HepG2 (cell line): Measurements from ENCODE around the gene ITGAE. TPM values are rescaled to one million over a fixed set of nuclear protein-coding genes. Genes with fewer than 3 reads are reported as not detected.
A peak's percentile ranks its signal among the peaks of the same experiment; 100 is the strongest.

Experiments used
- ATAC-seq: fragments of 200-7000 bp; cut with Tn5 transposase; 3 replicates; pipeline ENCODE4 v1.9.1; 2020; ENCODE audit warnings: mild to moderate bottlenecking, moderate library complexity
- BruUV-seq: library from RNA; stranded (reverse); fragments of 400-500 nt; replicated peaks from 2 replicates; lab custom pipeline; 2021; lab: Mats Ljungman, UMichigan
- CTCF ChIA-PET: fragments of 300-600 bp; formaldehyde crosslinking; extraction: SDS; loops from one replicate; lab custom pipeline; 2021; ENCODE audit warnings: low total read pairs, inconsistent platforms, low intra/inter-chr PET ratio; lab: Yijun Ruan, JAX
- POLR2A ChIA-PET: fragments of 350-600 bp; sonication (Branson Sonifier 250); formaldehyde crosslinking; loops from one replicate; lab custom pipeline; 2020; ENCODE audit warnings: antibody characterized with exemption, inconsistent platforms; lab: Yijun Ruan, JAX
- DNase-seq: peaks from one replicate; pipeline ENCODE4 v3.0.0-alpha.2; 2015; ENCODE audit warnings: low spot score
- FAIRE-seq: peaks from 3 replicates; lab custom pipeline; 2011; peaks lifted over from hg19 to GRCh38; lab: Jason Lieb, UNC
- H2AFZ ChIP-seq: one replicate; pipeline ENCODE4 v1.6.1; 2011; ENCODE audit warnings: low read length, inconsistent platforms
- H3K27ac ChIP-seq: fragments of 300-600 bp; 3 replicates; pipeline ENCODE4 v1.8.0; 2011; ENCODE audit warnings: mixed run types, mild to moderate bottlenecking, mixed read lengths, low read length, inconsistent platforms; ENCODE audit not compliant: insufficient read depth; ENCODE audit errors: extremely low read length
- H3K27me3 ChIP-seq, 2 experiments: fragments of 200-600 bp in 1 of 2; 2 replicates in 1 of 2; 3 replicates in 1 of 2; pipeline versions ENCODE4 v1.6.0 to v1.8.0; 2011; ENCODE audit warnings: low read length in 2 of 2, mild to moderate bottlenecking in 2 of 2, moderate library complexity in 2 of 2, inconsistent platforms in 1 of 2; ENCODE audit not compliant: insufficient read depth in 2 of 2, control insufficient read depth in 1 of 2
- H3K36me3 ChIP-seq, 2 experiments: fragments of 200-600 bp in 1 of 2; replicated peaks in 1 of 2; 2 replicates in 1 of 2; 3 replicates in 1 of 2; pipeline versions ENCODE4 v1.5.1 to v1.8.0; 2011; ENCODE audit warnings: low read length in 2 of 2, inconsistent platforms in 1 of 2; ENCODE audit not compliant: insufficient read depth in 2 of 2, control insufficient read depth in 1 of 2
- H3K4me1 ChIP-seq: 2 replicates; pipeline ENCODE4 v1.5.1; 2012; ENCODE audit warnings: low read length, inconsistent platforms; ENCODE audit not compliant: insufficient read depth
- H3K4me2 ChIP-seq: 2 replicates; pipeline ENCODE4 v1.6.0; 2011; ENCODE audit warnings: low read depth, low read length, inconsistent platforms
- H3K4me3 ChIP-seq, 3 experiments: fragments of 200-600 bp in 1 of 3; sonication (generic), shearing (Covaris generic) in 1 of 3; replicated peaks in 1 of 3; 2 replicates each; pipeline ENCODE4 v1.5.1; 2011 to 2016; ENCODE audit warnings: low read length in 3 of 3, inconsistent platforms in 2 of 3, low read depth in 2 of 3, mild to moderate bottlenecking in 2 of 3, control low read depth in 1 of 3, mixed read lengths in 1 of 3; ENCODE audit not compliant: insufficient read depth in 1 of 3
- H3K79me2 ChIP-seq: one replicate; pipeline ENCODE4 v1.6.1; 2011; ENCODE audit warnings: low read length, inconsistent platforms; ENCODE audit not compliant: insufficient read depth
- H3K9ac ChIP-seq: 2 replicates; pipeline ENCODE4 v1.6.0; 2011; ENCODE audit warnings: mild to moderate bottlenecking, low read depth, low read length, inconsistent platforms; ENCODE audit not compliant: insufficient read depth
- H3K9me3 ChIP-seq: 2 replicates; pipeline ENCODE4 v1.5.1; 2012; ENCODE audit warnings: mild to moderate bottlenecking, low read length
- H4K20me1 ChIP-seq: 2 replicates; pipeline ENCODE4 v1.6.0; 2011; ENCODE audit warnings: inconsistent platforms, mild to moderate bottlenecking, low read length, moderate library complexity; ENCODE audit not compliant: insufficient read depth
- FOXP1 ChIP-seq, 2 experiments: fragments of 450-650 bp in 1 of 2; IDR thresholded peaks; 2 replicates each; pipeline ENCODE4 v1.6.1; 2017 to 2018; ENCODE audit warnings: antibody characterized with exemption in 1 of 2
- HNRNPK ChIP-seq: fragments of 200-400 bp; formaldehyde crosslinking; IDR thresholded peaks from 2 replicates; pipeline ENCODE4 v1.6.1; 2018; ENCODE audit warnings: low read length, low read depth, moderate library complexity, mild to moderate bottlenecking; ENCODE audit not compliant: poor library complexity, severe bottlenecking
- IRF2 ChIP-seq: IDR thresholded peaks from 2 replicates; pipeline ENCODE4 v1.6.1; 2018; ENCODE audit warnings: missing genetic modification reagents, missing compliant biosample characterization
- MEF2D ChIP-seq: sonication (generic); formaldehyde crosslinking; IDR thresholded peaks from 2 replicates; pipeline ENCODE4 v1.5.1; 2020; ENCODE audit warnings: mild to moderate bottlenecking, missing genetic modification reagents
- PCBP1 ChIP-seq: fragments of 200-400 bp; formaldehyde crosslinking; IDR thresholded peaks from 2 replicates; pipeline ENCODE4 v1.6.1; 2017; ENCODE audit warnings: mild to moderate bottlenecking, low read depth, low read length, borderline replicate concordance
- PCBP2 ChIP-seq: fragments of 200-400 bp; formaldehyde crosslinking; optimal IDR thresholded peaks from 2 replicates; pipeline ENCODE3; 2018; ENCODE audit warnings: low read length, low read depth; ENCODE audit not compliant: poor library complexity, severe bottlenecking
- SAP130 ChIP-seq: IDR thresholded peaks from 2 replicates; pipeline ENCODE4 v1.6.1; 2016; ENCODE audit warnings: low read depth
- SMC3 ChIP-seq: IDR thresholded peaks from 2 replicates; pipeline ENCODE4 v1.6.1; 2011; ENCODE audit warnings: low read length, improper control_type of control experiment
- SMYD3 ChIP-seq: sonication (generic); formaldehyde crosslinking; IDR thresholded peaks from 2 replicates; pipeline ENCODE4 v1.8.1; 2023; ENCODE audit warnings: mild to moderate bottlenecking, missing genetic modification reagents
- STAG1 ChIP-seq: sonication (generic); formaldehyde crosslinking; IDR thresholded peaks from 2 replicates; pipeline ENCODE4 v1.4.0; 2020; ENCODE audit warnings: missing genetic modification reagents
- TGIF2 ChIP-seq: IDR thresholded peaks from 2 replicates; pipeline ENCODE4 v1.6.1; 2016; ENCODE audit warnings: control low read depth, missing compliant biosample characterization
- THAP11 ChIP-seq: IDR thresholded peaks from 2 replicates; pipeline ENCODE4 v1.6.1; 2016; ENCODE audit warnings: missing biosample characterization, missing genetic modification reagents
- ZNF230 ChIP-seq: sonication (generic); formaldehyde crosslinking; IDR thresholded peaks from 2 replicates; pipeline ENCODE4 v1.4.0; 2020; ENCODE audit warnings: mild to moderate bottlenecking, missing genetic modification reagents
- ZNF260 ChIP-seq: sonication (generic); formaldehyde crosslinking; IDR thresholded peaks from 2 replicates; pipeline ENCODE4 v1.4.0; 2020; ENCODE audit warnings: missing genetic modification reagents, low read depth, mild to moderate bottlenecking, borderline replicate concordance
- ZNF614 ChIP-seq: IDR thresholded peaks from 2 replicates; pipeline ENCODE4 v1.6.1; 2018; ENCODE audit warnings: missing biosample characterization, missing genetic modification reagents, inconsistent platforms, borderline replicate concordance
- WGBS: methylation state at CpG from one replicate; pipeline ENCODE4 v1.1.6; 2017; ENCODE audit warnings: low lambda C conversion rate; 5-methylcytosine and 5-hydroxymethylcytosine counted together
- in situ Hi-C: cut with HindIII; loops from 2 replicates; pipeline ENCODE4 v1.10.0; 2017; ENCODE audit warnings: low pct_unique_long_range_greater_than_20kb; ENCODE audit not compliant: extremely low pct_ligation_motif_present
- intact Hi-C: fragments of 100-400 bp; cut with micrococcal nuclease; formaldehyde crosslinking; loops from one replicate; pipeline ENCODE4 v1.10.0; 2022; ENCODE audit not compliant: unreplicated experiment
- polyA plus RNA-seq, 8 experiments: library from polyadenylated mRNA; depleted of rRNA in 3 of 8; stranded (reverse) in 7 of 8; unstranded in 1 of 8; fragments of >200 nt; fragmentation: Illumina TruSeq in 4 of 8; extraction: Trizol in 4 of 8; gene quantifications; 2 replicates each; pipeline versions ENCODE4 v1.2.1 to v1.2.3, GENCODE V29; 2011 to 2016; ENCODE audit warnings: low read depth in 4 of 8, missing spikeins in 1 of 8, mixed read lengths in 1 of 8; ENCODE audit not compliant: insufficient read depth in 1 of 8
- total RNA-seq, 5 experiments: library from RNA; depleted of rRNA; stranded (reverse); fragments of >200 nt; fragmentation: Illumina TruSeq; extraction: Trizol; gene quantifications; 2 replicates each; pipeline ENCODE4 v1.2.3, GENCODE V29; 2016; ENCODE audit warnings: low read depth in 1 of 5
- TF ChIP-seq, protein P1 (sequence below): sonication (generic); formaldehyde crosslinking; IDR thresholded peaks from 2 replicates; pipeline ENCODE4 v1.5.0; 2020; ENCODE audit warnings: mild to moderate bottlenecking, missing genetic modification reagents, moderate library complexity
- TF ChIP-seq, protein P2 (sequence below): sonication (generic); formaldehyde crosslinking; IDR thresholded peaks from 2 replicates; pipeline ENCODE4 v1.4.0; 2020; ENCODE audit warnings: mild to moderate bottlenecking, missing genetic modification reagents
- TF ChIP-seq, protein P3 (sequence below): sonication (generic); formaldehyde crosslinking; IDR thresholded peaks from 2 replicates; pipeline ENCODE4 v1.5.0; 2020; ENCODE audit warnings: missing genetic modification reagents, mild to moderate bottlenecking, borderline replicate concordance

Gene ITGAE
- total and polyA plus RNA-seq, 2 of the 13 experiments (the other 11 are each of a cell fraction or from before 2014, with no cell fraction given), result 42.3 to 49.0 TPM

DNA sequence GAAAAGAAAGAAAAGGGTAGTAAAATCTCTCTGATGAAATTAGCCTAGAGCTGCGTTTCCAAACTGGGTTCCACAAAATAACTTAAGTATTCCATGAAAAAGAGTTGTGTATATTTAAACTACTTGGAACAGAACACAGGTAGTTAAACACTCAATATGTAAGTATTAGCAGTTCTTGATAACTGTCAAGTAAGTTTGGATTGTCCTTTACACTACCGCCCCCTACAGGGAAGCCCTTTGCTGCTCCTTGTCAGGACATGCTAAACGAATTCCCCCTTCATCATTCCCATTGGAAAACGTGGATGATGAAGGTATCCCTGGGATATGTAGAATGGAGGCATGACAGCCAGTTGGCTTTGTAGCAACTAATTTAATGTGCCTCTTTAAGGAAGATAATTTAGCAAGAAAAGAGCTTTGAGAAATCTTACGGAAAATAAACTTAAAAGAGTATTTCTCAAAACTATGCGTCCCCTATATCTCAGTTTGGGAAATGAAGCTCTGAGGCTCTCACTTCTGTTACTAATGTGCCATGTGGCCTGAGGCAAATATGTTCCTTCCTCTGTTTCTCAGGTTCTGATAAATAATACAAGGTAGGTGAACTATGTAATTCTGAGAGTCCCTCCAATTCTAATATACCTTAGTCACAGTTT, 26.3 kb upstream of the ITGAE start:
- in situ Hi-C loops (no loop called here), intact Hi-C loops (loop anchor here (1.0 to 5.0 kb wide), 3 partner anchors 62 to 145 kb away; no protein-coding TSS in a partner anchor)
- Histone ChIP-seq H3K4me1 (no peaks in the 10 kb centered on the region; the same call in 1 of the 2 replicates), H3K9ac (no peak overlapping the region), H3K36me3 (peaks cover 14 to 49% of the 10 kb centered on the region in 2 experiments), H3K4me3 (no peak overlapping the region), H3K79me2 (no peaks in the 10 kb centered on the region), H3K9me3 (no peaks in the 10 kb centered on the region), H3K4me2 (no peak overlapping the region), H3K27me3 (no peaks in the 10 kb centered on the region; a peak in 1 of 5 replicates), H3K27ac (no peak overlapping the region), H4K20me1 (no peaks in the 10 kb centered on the region), H2AFZ (no peak overlapping the region)
- 64% methylated on average over 6 of the region's 6 CpGs for WGBS
- CTCF ChIA-PET, result interaction anchor here (1.0 to 2.6 kb wide), 6 partner anchors 62 to 144 kb away, joined by 3 to 46 read pairs (median 8); partner anchors contain the start of gene HASPIN
- peak; percentile 85 for FAIRE-seq
- POLR2A ChIA-PET, result interaction anchor here (1.1 kb wide), 1 partner anchor 90 kb away, joined by 4 read pairs; no protein-coding TSS in a partner anchor
- peak; percentile 61 for ATAC-seq
- peak; percentile 79 for DNase-seq
- no TSS peak for BruUV-seq
- peak; percentile 99 for TF ChIP-seq HNRNPK
- TF ChIP-seq, protein P1, sequence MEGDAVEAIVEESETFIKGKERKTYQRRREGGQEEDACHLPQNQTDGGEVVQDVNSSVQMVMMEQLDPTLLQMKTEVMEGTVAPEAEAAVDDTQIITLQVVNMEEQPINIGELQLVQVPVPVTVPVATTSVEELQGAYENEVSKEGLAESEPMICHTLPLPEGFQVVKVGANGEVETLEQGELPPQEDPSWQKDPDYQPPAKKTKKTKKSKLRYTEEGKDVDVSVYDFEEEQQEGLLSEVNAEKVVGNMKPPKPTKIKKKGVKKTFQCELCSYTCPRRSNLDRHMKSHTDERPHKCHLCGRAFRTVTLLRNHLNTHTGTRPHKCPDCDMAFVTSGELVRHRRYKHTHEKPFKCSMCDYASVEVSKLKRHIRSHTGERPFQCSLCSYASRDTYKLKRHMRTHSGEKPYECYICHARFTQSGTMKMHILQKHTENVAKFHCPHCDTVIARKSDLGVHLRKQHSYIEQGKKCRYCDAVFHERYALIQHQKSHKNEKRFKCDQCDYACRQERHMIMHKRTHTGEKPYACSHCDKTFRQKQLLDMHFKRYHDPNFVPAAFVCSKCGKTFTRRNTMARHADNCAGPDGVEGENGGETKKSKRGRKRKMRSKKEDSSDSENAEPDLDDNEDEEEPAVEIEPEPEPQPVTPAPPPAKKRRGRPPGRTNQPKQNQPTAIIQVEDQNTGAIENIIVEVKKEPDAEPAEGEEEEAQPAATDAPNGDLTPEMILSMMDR (CRISPR knock-in tag), result peak; percentile 87
- TF ChIP-seq, protein P2, sequence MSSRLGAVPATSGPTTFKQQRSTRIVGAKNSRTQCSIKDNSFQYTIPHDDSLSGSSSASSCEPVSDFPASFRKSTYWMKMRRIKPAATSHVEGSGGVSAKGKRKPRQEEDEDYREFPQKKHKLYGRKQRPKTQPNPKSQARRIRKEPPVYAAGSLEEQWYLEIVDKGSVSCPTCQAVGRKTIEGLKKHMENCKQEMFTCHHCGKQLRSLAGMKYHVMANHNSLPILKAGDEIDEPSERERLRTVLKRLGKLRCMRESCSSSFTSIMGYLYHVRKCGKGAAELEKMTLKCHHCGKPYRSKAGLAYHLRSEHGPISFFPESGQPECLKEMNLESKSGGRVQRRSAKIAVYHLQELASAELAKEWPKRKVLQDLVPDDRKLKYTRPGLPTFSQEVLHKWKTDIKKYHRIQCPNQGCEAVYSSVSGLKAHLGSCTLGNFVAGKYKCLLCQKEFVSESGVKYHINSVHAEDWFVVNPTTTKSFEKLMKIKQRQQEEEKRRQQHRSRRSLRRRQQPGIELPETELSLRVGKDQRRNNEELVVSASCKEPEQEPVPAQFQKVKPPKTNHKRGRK, result 0 out of 2 replicates have a peak, but pooled peaks have one; percentile 46
- TF ChIP-seq ZNF230, result no peak
- TF ChIP-seq IRF2 (CRISPR knock-in tag), result no peak
- TF ChIP-seq ZNF614 (CRISPR knock-in tag), result 0 out of 2 replicates have a peak, but pooled peaks have one; percentile 31
- 0 out of 2 replicates have a peak, but pooled peaks have one; percentile 34 for TF ChIP-seq THAP11 (CRISPR knock-in tag)
- no peak for TF ChIP-seq FOXP1 (IDR thresholded peaks at IDR 0.05)
- no peak for TF ChIP-seq FOXP1 (CRISPR knock-in tag; IDR thresholded peaks at IDR 0.05)
- peak; percentile 59; the same call in 1 of the 2 replicates for TF ChIP-seq PCBP1
- TF ChIP-seq ZNF260 (CRISPR knock-in tag), result no peak
- 0 out of 2 replicates have a peak, but pooled peaks have one; percentile 31 for TF ChIP-seq TGIF2 (CRISPR knock-in tag)
- TF ChIP-seq PCBP2, result peak; percentile 73
- no peak for TF ChIP-seq MEF2D (CRISPR knock-in tag)
- 0 out of 2 replicates have a peak, but pooled peaks have one; percentile 17 for TF ChIP-seq SAP130 (CRISPR knock-in tag)
- TF ChIP-seq SMYD3, result no peak
- TF ChIP-seq SMC3, result peak; percentile 93
- TF ChIP-seq, protein P3, sequence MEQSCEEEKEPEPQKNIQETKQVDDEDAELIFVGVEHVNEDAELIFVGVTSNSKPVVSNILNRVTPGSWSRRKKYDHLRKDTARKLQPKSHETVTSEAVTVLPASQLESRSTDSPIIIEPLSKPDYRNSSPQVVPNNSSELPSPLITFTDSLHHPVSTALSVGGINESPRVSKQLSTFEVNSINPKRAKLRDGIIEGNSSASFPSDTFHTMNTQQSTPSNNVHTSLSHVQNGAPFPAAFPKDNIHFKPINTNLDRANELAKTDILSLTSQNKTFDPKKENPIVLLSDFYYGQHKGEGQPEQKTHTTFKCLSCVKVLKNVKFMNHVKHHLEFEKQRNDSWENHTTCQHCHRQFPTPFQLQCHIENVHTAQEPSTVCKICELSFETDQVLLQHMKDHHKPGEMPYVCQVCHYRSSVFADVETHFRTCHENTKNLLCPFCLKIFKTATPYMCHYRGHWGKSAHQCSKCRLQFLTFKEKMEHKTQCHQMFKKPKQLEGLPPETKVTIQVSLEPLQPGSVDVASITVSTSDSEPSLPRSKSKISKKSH (CRISPR knock-in tag), result no peak
- TF ChIP-seq STAG1, result peak; percentile 94
